GM23338 (cell line): Measurements from ENCODE around the gene IGFBP6. TPM values are rescaled to one million over a fixed set of nuclear protein-coding genes. Genes with fewer than 3 reads are reported as not detected.
A peak's percentile ranks its signal among the peaks of the same experiment; 100 is the strongest.

ENCODE experiments used
- ATAC-seq: fragments of 200-7000 bp; cut with Tn5 transposase; 3 replicates; pipeline ENCODE4 v1.9.1; 2020
- DNase-seq: peaks from one replicate; pipeline ENCODE4 v3.0.0-alpha.2; 2015; ENCODE audit warnings: low spot score
- H2AFZ ChIP-seq: fragments of 200-600 bp; sonication (generic); 2 replicates; pipeline ENCODE4 v1.8.0; 2016; ENCODE audit warnings: antibody characterized with exemption, mild to moderate bottlenecking, moderate library complexity
- H3F3A ChIP-seq: fragments of 200-600 bp; sonication (generic); replicated peaks from 2 replicates; pipeline ENCODE4 v1.8.0; 2017; ENCODE audit warnings: antibody characterized with exemption, mixed run types, low read depth
- H3K27ac ChIP-seq: fragments of 200-600 bp; sonication (generic); 2 replicates; pipeline ENCODE4 v1.6.1; 2016; ENCODE audit warnings: low read depth
- H3K27me3 ChIP-seq: fragments of 200-600 bp; sonication (generic); 2 replicates; pipeline ENCODE4 v1.8.0; 2016; ENCODE audit warnings: mild to moderate bottlenecking, mixed run types, moderate library complexity; ENCODE audit not compliant: insufficient read depth
- H3K36me3 ChIP-seq: fragments of 200-600 bp; sonication (generic); 2 replicates; pipeline ENCODE4 v1.8.0; 2016; ENCODE audit warnings: mild to moderate bottlenecking; ENCODE audit not compliant: insufficient read depth
- H3K4me1 ChIP-seq: fragments of 200-600 bp; sonication (generic); 2 replicates; pipeline ENCODE4 v1.8.0; 2016; ENCODE audit warnings: mild to moderate bottlenecking, moderate library complexity; ENCODE audit not compliant: insufficient read depth
- H3K4me2 ChIP-seq: fragments of 200-600 bp; sonication (generic); 2 replicates; pipeline ENCODE4 v1.7.1; 2017; ENCODE audit warnings: mixed run types
- H3K4me3 ChIP-seq: fragments of 200-600 bp; sonication (generic); 2 replicates; pipeline ENCODE4 v1.6.1; 2016; ENCODE audit warnings: mixed run types
- H3K79me2 ChIP-seq: fragments of 200-600 bp; sonication (generic); replicated peaks from 2 replicates; pipeline ENCODE4 v1.8.0; 2017; ENCODE audit warnings: mild to moderate bottlenecking; ENCODE audit not compliant: insufficient read depth
- H3K9me2 ChIP-seq: fragments of 200-600 bp; sonication (generic); 2 replicates; pipeline ENCODE4 v1.8.0; 2017; ENCODE audit not compliant: insufficient read depth
- H4K20me1 ChIP-seq: fragments of 200-600 bp; sonication (generic); replicated peaks from 2 replicates; pipeline ENCODE4 v1.8.0; 2017; ENCODE audit warnings: mild to moderate bottlenecking; ENCODE audit not compliant: insufficient read depth
- H3K27ac Mint-ChIP-seq: 2 replicates; pipeline ENCODE4 v1.8.0; 2020; ENCODE audit warnings: inconsistent platforms, mild to moderate bottlenecking, moderate library complexity, mixed read lengths
- H3K27me3 Mint-ChIP-seq: 3 replicates; pipeline ENCODE4 v1.8.0; 2022; ENCODE audit warnings: low read depth, mild to moderate bottlenecking, moderate library complexity, mixed read lengths, inconsistent platforms; ENCODE audit not compliant: insufficient read depth, poor library complexity
- H3K36me3 Mint-ChIP-seq: 3 replicates; pipeline ENCODE4 v1.8.0; 2021; ENCODE audit warnings: low read depth, mild to moderate bottlenecking, inconsistent platforms, moderate library complexity, mixed read lengths
- H3K4me1 Mint-ChIP-seq: 3 replicates; pipeline ENCODE4 v1.8.0; 2020; ENCODE audit warnings: mild to moderate bottlenecking, inconsistent platforms, mixed read lengths
- H3K4me3 Mint-ChIP-seq: 3 replicates; pipeline ENCODE4 v1.8.0; 2021; ENCODE audit warnings: moderate library complexity, mild to moderate bottlenecking, inconsistent platforms, mixed read lengths
- H3K9me3 Mint-ChIP-seq: 3 replicates; pipeline ENCODE4 v1.8.0; 2020; ENCODE audit warnings: moderate library complexity, mild to moderate bottlenecking, inconsistent platforms, mixed read lengths
- CREB1 ChIP-seq: fragments of 250-450 bp; sonication (Bioruptor Pico); IDR thresholded peaks from 2 replicates; pipeline ENCODE4 v1.5.0; 2020; ENCODE audit warnings: low read depth, mild to moderate bottlenecking, moderate library complexity
- EZH2 ChIP-seq: fragments of 200-600 bp; sonication (generic); IDR thresholded peaks from one replicate; pipeline ENCODE4 v1.8.0; 2017; ENCODE audit warnings: antibody characterized with exemption, mild to moderate bottlenecking, low read depth; ENCODE audit not compliant: unreplicated experiment
- EZH2phosphoT487 ChIP-seq: fragments of 200-600 bp; sonication (generic); IDR thresholded peaks from one replicate; pipeline ENCODE4 v1.8.1; 2018; ENCODE audit warnings: antibody characterized with exemption; ENCODE audit not compliant: unreplicated experiment
- JUNB ChIP-seq: IDR thresholded peaks from one replicate; pipeline ENCODE4 v1.6.1; 2016; ENCODE audit warnings: antibody characterized with exemption; ENCODE audit not compliant: unreplicated experiment
- NANOG ChIP-seq: IDR thresholded peaks from 2 replicates; pipeline ENCODE4 v1.6.1; 2016; ENCODE audit warnings: antibody characterized with exemption, borderline replicate concordance
- POLR2AphosphoS5 ChIP-seq: IDR thresholded peaks from 2 replicates; pipeline ENCODE4 v1.6.1; 2016; ENCODE audit warnings: antibody characterized with exemption, low read depth
- STAT1 ChIP-seq: IDR thresholded peaks from one replicate; pipeline ENCODE4 v1.6.1; 2016; ENCODE audit warnings: antibody characterized with exemption; ENCODE audit not compliant: unreplicated experiment
- ZNF114 ChIP-seq: fragments of 250-450 bp; sonication (Bioruptor Pico); IDR thresholded peaks from 2 replicates; pipeline ENCODE4 v1.5.0; 2020; ENCODE audit warnings: mild to moderate bottlenecking, moderate library complexity
- ZNF331 ChIP-seq: fragments of 250-450 bp; sonication (Bioruptor Pico); IDR thresholded peaks from 2 replicates; pipeline ENCODE4 v1.5.0; 2020; ENCODE audit warnings: low read depth, mild to moderate bottlenecking, moderate library complexity
- polyA plus RNA-seq: library from polyadenylated mRNA; unstranded; fragments of >200 nt; fragmentation: Nextera tagmentation; extraction: Ambion mirVana; gene quantifications from 2 replicates; pipeline ENCODE4 v1.2.1, GENCODE V29; 2016
- total RNA-seq: library from RNA; depleted of rRNA; stranded (reverse); fragments of >200 nt; shearing (Covaris generic); gene quantifications from 2 replicates; pipeline ENCODE4 v1.2.3, GENCODE V29; 2014
- TF ChIP-seq, protein P1 (sequence below): IDR thresholded peaks from one replicate; pipeline ENCODE4 v1.6.1; 2018; ENCODE audit warnings: antibody characterized with exemption; ENCODE audit not compliant: unreplicated experiment
- TF ChIP-seq, protein P2 (sequence below), 2 experiments: fragments of 200-600 bp in 1 of 2; sonication (generic) in 1 of 2; conservative IDR thresholded peaks; 2 replicates each; pipeline versions ENCODE4 v1.5.1 to v1.6.1; 2016 to 2017; ENCODE audit warnings: antibody characterized with exemption in 2 of 2, low read depth in 2 of 2, mild to moderate bottlenecking in 2 of 2, moderate library complexity in 1 of 2
- TF ChIP-seq, protein P3 (sequence below): IDR thresholded peaks from 2 replicates; pipeline ENCODE4 v1.6.1; 2016; ENCODE audit warnings: antibody characterized with exemption
- TF ChIP-seq, protein P4 (sequence below): fragments of 250-450 bp; sonication (Bioruptor Pico); IDR thresholded peaks from 2 replicates; pipeline ENCODE4 v1.5.0; 2020; ENCODE audit warnings: mild to moderate bottlenecking, moderate library complexity

Gene IGFBP6
- total and polyA plus RNA-seq, 2 experiments from 2014 or later: 14.7 to 16.6 TPM

DNA sequence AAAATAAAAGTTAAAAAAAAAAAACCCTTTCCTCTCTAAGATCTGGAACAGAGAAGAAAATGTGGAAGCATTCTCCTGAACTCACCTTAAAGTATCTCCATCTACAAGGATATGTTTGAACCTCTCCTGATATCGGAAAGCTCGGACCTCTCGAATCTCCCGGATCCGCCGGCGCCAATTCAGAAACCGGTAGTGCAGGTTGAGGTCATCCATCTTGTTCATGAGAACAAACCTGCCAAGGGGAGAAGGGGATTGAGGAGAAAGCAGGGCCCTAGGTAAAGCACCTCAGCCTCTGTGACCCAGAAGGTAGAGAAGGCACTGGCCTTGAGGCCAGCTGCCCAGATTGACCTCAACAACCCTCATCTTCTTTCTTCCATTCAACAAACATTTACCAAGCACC, 20.4 kb upstream of the IGFBP6 start:
- Histone ChIP-seq H3K4me2 (no peak overlapping the region), H4K20me1 (no peaks in the 10 kb centered on the region), H3K27ac (no peak overlapping the region), H3K36me3 (no peaks in the 10 kb centered on the region), H3K4me1 (peaks cover 17% of the 10 kb centered on the region), H2AFZ (no peak overlapping the region), H3F3A (peaks cover 16% of the 10 kb centered on the region; the same call in 1 of the 2 replicates), H3K4me3 (no peak overlapping the region), H3K27me3 (peaks cover 20% of the 10 kb centered on the region), H3K9me2 (no peaks in the 10 kb centered on the region), H3K79me2 (no peaks in the 10 kb centered on the region)
- no peak overlapping the region for H3K27ac Mint-ChIP-seq
- H3K36me3 Mint-ChIP-seq: peaks cover 11% of the 10 kb centered on the region
- H3K27me3 Mint-ChIP-seq: peaks cover 20% of the 10 kb centered on the region
- H3K4me3 Mint-ChIP-seq: peak overlapping the region; percentile 48; the same call in 2 of the 3 replicates
- TF ChIP-seq, protein P1, sequence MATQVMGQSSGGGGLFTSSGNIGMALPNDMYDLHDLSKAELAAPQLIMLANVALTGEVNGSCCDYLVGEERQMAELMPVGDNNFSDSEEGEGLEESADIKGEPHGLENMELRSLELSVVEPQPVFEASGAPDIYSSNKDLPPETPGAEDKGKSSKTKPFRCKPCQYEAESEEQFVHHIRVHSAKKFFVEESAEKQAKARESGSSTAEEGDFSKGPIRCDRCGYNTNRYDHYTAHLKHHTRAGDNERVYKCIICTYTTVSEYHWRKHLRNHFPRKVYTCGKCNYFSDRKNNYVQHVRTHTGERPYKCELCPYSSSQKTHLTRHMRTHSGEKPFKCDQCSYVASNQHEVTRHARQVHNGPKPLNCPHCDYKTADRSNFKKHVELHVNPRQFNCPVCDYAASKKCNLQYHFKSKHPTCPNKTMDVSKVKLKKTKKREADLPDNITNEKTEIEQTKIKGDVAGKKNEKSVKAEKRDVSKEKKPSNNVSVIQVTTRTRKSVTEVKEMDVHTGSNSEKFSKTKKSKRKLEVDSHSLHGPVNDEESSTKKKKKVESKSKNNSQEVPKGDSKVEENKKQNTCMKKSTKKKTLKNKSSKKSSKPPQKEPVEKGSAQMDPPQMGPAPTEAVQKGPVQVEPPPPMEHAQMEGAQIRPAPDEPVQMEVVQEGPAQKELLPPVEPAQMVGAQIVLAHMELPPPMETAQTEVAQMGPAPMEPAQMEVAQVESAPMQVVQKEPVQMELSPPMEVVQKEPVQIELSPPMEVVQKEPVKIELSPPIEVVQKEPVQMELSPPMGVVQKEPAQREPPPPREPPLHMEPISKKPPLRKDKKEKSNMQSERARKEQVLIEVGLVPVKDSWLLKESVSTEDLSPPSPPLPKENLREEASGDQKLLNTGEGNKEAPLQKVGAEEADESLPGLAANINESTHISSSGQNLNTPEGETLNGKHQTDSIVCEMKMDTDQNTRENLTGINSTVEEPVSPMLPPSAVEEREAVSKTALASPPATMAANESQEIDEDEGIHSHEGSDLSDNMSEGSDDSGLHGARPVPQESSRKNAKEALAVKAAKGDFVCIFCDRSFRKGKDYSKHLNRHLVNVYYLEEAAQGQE: no peak
- TF ChIP-seq ZNF114 (CRISPR knock-in tag): no peak
- TF ChIP-seq POLR2AphosphoS5: no peak
- TF ChIP-seq, protein P2, sequence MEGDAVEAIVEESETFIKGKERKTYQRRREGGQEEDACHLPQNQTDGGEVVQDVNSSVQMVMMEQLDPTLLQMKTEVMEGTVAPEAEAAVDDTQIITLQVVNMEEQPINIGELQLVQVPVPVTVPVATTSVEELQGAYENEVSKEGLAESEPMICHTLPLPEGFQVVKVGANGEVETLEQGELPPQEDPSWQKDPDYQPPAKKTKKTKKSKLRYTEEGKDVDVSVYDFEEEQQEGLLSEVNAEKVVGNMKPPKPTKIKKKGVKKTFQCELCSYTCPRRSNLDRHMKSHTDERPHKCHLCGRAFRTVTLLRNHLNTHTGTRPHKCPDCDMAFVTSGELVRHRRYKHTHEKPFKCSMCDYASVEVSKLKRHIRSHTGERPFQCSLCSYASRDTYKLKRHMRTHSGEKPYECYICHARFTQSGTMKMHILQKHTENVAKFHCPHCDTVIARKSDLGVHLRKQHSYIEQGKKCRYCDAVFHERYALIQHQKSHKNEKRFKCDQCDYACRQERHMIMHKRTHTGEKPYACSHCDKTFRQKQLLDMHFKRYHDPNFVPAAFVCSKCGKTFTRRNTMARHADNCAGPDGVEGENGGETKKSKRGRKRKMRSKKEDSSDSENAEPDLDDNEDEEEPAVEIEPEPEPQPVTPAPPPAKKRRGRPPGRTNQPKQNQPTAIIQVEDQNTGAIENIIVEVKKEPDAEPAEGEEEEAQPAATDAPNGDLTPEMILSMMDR (conservative IDR thresholded peaks at IDR 0.05; ENCODE audit: low read depth in 2 of 2): no peak
- TF ChIP-seq, protein P3, sequence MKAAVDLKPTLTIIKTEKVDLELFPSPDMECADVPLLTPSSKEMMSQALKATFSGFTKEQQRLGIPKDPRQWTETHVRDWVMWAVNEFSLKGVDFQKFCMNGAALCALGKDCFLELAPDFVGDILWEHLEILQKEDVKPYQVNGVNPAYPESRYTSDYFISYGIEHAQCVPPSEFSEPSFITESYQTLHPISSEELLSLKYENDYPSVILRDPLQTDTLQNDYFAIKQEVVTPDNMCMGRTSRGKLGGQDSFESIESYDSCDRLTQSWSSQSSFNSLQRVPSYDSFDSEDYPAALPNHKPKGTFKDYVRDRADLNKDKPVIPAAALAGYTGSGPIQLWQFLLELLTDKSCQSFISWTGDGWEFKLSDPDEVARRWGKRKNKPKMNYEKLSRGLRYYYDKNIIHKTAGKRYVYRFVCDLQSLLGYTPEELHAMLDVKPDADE: no peak
- TF ChIP-seq, protein P4, sequence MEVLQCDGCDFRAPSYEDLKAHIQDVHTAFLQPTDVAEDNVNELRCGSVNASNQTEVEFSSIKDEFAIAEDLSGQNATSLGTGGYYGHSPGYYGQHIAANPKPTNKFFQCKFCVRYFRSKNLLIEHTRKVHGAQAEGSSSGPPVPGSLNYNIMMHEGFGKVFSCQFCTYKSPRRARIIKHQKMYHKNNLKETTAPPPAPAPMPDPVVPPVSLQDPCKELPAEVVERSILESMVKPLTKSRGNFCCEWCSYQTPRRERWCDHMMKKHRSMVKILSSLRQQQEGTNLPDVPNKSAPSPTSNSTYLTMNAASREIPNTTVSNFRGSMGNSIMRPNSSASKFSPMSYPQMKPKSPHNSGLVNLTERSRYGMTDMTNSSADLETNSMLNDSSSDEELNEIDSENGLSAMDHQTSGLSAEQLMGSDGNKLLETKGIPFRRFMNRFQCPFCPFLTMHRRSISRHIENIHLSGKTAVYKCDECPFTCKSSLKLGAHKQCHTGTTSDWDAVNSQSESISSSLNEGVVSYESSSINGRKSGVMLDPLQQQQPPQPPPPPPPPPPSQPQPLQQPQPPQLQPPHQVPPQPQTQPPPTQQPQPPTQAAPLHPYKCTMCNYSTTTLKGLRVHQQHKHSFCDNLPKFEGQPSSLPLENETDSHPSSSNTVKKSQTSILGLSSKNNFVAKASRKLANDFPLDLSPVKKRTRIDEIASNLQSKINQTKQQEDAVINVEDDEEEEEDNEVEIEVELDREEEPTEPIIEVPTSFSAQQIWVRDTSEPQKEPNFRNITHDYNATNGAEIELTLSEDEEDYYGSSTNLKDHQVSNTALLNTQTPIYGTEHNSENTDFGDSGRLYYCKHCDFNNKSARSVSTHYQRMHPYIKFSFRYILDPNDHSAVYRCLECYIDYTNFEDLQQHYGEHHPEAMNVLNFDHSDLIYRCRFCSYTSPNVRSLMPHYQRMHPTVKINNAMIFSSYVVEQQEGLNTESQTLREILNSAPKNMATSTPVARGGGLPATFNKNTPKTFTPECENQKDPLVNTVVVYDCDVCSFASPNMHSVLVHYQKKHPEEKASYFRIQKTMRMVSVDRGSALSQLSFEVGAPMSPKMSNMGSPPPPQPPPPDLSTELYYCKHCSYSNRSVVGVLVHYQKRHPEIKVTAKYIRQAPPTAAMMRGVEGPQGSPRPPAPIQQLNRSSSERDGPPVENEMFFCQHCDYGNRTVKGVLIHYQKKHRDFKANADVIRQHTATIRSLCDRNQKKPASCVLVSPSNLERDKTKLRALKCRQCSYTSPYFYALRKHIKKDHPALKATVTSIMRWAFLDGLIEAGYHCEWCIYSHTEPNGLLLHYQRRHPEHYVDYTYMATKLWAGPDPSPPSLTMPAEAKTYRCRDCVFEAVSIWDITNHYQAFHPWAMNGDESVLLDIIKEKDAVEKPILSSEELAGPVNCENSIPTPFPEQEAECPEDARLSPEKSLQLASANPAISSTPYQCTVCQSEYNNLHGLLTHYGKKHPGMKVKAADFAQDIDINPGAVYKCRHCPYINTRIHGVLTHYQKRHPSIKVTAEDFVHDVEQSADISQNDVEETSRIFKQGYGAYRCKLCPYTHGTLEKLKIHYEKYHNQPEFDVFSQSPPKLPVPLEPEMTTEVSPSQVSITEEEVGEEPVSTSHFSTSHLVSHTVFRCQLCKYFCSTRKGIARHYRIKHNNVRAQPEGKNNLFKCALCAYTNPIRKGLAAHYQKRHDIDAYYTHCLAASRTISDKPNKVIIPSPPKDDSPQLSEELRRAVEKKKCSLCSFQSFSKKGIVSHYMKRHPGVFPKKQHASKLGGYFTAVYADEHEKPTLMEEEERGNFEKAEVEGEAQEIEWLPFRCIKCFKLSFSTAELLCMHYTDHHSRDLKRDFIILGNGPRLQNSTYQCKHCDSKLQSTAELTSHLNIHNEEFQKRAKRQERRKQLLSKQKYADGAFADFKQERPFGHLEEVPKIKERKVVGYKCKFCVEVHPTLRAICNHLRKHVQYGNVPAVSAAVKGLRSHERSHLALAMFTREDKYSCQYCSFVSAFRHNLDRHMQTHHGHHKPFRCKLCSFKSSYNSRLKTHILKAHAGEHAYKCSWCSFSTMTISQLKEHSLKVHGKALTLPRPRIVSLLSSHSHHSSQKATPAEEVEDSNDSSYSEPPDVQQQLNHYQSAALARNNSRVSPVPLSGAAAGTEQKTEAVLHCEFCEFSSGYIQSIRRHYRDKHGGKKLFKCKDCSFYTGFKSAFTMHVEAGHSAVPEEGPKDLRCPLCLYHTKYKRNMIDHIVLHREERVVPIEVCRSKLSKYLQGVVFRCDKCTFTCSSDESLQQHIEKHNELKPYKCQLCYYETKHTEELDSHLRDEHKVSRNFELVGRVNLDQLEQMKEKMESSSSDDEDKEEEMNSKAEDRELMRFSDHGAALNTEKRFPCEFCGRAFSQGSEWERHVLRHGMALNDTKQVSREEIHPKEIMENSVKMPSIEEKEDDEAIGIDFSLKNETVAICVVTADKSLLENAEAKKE (CRISPR knock-in tag): no peak
- no peak for TF ChIP-seq EZH2phosphoT487
- TF ChIP-seq ZNF331: no peak
- no peak for TF ChIP-seq CREB1 (CRISPR knock-in tag)
- no peak for TF ChIP-seq NANOG
- no peak for TF ChIP-seq EZH2
- no peak for TF ChIP-seq JUNB
- TF ChIP-seq STAT1: no peak
- DNase-seq (no peak), ATAC-seq (no peak)
- H3K9me3 Mint-ChIP-seq: no peaks in the 10 kb centered on the region
- peaks cover 20% of the 10 kb centered on the region for H3K4me1 Mint-ChIP-seq
